HL-60/S4 (cell line): ENCODE measurements around the gene MGAT5B.

Experiments
- in situ Hi-C: fragments of 300-500 bp; cut with MboI; formaldehyde crosslinking; loops from 2 replicates; pipeline ENCODE4 v1.14.3; 2022; ENCODE audit warnings: low sequenced_read_pairs

The MGAT5B gene

DNA sequence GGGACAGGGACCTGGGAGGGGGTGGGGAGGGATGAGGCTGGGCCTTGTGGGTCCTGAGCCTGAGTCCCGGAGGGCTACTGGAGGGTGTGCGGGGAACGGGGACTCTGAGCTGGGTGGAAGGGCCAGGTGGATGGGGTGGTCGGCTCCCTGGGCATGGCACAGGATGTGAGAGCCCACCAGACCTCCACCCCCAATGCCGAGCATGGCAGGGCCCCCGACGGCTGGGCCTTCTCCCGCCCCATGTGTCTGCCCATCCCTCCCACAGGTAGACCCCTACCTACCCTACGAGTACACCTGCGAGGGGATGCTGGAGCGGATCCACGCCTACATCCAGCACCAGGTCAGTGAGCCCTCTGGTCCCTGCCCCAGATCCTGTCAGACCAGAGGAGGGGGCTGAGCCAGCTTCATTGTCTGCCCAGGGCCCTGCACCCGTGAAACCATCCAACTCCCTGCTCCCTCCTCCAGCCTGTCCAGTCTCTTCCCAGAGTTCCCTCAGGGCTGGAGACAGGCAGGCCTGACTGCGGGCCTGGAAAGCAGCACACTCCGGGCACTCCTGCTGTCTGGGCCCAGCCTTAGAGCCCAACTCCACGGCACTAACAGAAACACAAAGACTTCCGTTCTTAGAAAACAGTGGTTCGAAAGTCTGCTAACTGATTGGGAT, 78.0 kb downstream of the MGAT5B start:
- in situ Hi-C loops, result no loop called here

DNA sequence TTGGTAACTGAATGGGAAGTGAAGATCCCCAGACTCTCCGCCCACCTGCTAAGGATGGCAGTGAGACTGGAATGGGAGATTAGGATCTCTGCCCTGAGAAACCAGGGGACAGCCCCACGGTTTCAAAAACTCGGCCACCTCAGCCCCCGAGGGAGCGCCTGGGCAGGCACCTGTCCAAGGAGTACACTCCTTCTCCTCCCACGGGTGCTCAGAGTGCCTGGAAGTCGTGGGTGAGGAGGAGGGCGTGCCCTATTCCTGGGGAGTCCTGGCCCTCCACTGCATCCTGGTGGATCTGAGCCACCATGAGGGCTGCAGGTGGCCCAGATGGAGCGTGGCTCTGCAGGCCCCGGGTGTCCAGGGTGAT, 78.5 kb downstream of the MGAT5B start:
- in situ Hi-C loops, result no loop called here

DNA sequence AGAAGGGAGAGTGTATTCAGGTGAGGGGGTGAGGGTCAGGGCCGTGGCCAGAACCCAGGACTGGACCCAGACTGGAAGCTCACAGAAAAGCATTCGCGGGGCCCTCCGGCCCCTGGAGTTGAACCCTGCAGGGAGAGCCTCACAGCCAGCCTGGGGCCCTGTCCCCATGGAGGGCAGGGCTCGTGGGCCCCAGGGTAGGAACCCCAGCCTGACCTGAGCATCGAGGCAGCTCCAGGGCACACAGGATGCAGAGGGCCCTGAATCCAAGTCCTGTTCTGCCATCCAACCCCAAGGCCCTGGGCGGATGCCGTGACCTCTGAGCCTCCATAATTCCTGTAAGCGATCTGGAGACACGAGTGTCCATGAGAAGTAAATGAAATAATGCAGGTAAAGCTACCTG, 79.1 kb downstream of the MGAT5B start:
- in situ Hi-C loops, result no loop called here

DNA sequence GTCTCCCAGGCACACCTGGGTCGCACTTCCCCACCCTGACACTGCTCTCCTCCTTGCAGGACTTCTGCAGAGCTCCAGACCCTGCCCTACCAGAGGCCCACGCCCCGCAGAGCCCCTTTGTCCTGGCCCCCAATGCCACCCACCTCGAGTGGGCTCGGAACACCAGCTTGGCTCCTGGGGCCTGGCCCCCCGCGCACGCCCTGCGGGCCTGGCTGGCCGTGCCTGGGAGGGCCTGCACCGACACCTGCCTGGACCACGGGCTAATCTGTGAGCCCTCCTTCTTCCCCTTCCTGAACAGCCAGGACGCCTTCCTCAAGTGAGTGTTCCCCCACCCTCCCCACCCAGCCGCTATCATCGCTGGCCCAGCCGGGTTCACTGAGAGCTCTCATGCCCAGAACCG, 79.6 kb downstream of the MGAT5B start:
- in situ Hi-C loops, result no loop called here

DNA sequence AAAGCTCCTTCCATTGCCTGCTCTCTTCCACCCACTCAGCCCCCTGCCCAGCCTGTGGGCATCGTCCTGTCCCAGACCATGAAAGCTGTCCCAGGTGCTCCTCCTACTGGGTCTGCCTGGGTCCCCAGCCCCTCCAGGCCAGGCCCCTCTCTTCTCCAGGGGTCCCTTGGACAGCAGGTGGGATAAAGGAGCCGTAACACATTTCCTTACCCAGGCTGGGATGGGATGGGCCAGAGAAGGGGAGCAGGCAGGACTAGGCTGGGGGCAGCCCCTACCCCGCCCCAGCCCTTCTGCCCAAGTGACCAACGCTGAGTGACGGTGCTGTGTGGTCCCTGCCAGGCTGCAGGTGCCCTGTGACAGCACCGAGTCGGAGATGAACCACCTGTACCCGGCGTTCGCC, 80.1 kb downstream of the MGAT5B start:
- in situ Hi-C loops, result no loop called here

DNA sequence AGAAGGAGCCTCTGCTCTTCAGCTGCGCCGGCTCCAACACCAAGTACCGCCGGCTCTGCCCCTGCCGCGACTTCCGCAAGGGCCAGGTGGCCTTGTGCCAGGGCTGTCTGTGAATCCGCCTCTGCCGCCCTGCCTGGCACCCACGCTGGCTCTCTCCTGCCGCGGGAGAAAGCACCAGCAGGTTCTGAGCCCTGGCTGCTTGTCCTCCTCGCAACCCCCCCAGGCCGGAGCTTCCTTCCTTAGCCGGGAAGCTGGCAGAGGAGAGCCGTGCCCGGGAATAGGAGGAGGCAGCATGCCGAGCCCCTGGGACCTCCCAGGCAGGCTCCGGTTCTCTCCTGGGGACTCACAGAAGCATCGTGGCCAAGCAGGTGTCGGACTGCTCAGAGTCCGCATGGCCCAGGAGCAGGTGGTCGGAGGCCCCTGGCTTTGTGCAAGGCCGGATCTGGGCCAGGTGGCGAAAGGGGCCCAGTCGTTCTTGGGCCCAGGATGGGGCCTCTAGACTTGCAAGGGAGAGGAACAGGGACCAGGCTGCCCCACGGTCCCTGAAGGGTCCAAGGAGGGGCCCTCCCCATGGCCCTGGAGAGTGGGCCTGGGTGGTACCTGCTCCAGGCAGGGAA, 80.6 kb downstream of the MGAT5B start:
- in situ Hi-C loops, result no loop called here

DNA sequence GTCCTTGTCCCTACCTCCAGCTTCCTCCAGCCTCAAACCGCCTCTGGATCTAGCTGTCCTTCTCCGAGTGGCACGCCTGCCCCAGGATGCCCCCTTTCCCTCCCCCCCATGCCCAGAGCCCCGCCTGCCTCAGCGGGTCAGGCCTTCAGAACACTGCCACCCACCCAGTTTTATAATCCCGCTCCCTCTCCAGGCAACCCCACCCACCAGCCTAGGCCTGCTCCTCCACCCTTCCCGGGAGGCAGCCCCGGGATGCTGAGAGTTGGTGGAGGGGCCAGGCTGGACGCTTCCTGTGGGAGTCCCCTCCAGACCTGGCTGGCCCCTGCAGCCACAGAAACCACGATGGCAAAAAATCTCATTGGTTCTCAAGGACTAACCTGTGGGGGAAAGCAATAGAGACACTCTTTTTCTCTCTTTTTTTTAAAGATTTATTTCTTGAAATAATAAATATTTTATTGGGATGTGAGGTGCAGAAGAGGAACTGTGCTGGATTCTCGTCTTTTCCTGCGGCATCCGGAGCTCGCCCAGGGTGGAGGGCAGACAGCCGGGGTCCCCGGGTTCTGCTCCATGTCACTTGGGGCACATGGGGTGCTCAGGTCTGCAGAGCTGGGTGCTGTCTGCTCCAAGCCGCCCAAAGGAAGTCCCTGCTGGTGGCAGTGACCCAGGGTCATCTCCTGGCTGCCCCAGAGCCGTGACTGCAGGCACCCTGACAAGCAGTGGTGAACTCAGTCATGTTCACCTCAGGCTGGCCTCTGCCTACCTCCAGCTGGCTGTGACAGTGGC, 81.9 kb downstream of the MGAT5B start:
- in situ Hi-C loops, result no loop called here

DNA sequence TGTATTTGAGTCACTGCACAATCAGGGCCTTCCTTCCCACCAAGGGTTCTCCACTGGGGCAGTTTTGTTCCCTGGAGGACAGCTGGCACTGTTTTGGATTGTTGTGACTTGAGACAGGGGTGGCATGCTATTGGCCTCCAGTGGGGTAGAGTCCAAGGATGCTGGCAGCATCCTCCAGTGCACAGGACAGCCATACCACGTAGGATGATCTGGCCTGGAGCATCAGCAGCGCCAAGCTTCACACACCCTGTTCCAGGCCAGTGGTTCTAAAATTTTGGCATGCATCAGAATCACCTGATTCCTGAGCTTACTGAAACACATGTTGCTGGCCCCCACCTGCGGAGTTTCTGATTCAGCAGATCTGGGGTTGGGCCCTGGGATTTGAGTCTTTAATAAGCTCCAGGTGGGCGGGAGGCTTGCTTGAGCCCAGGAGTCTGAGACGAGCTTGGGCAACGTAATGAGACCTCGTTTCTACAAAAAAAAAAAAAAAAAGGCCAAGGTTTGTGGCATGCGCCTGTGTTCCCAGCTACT, 83.2 kb downstream of the MGAT5B start:
- in situ Hi-C loops, result no loop called here

DNA sequence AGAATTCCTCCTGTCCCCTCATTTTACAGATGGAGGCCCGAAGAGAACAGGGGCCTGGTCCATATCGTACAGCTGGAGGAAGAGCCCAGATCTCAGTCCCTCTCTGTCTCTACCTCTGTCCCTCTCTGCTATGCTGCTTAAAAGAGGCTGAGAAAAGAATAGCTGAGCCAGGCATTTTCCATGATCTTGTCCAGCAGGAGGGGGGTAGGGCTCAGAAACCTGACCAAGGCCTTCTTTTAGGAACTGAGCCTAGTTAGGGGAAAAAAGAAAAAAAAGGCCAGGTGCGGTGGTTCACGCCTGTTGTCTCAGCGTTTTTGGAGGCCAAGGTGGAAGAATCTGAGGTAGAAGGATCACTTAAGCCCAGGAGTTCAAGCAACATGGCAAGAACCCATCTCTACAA, 84.2 kb downstream of the MGAT5B start:
- in situ Hi-C loops, result no loop called here

DNA sequence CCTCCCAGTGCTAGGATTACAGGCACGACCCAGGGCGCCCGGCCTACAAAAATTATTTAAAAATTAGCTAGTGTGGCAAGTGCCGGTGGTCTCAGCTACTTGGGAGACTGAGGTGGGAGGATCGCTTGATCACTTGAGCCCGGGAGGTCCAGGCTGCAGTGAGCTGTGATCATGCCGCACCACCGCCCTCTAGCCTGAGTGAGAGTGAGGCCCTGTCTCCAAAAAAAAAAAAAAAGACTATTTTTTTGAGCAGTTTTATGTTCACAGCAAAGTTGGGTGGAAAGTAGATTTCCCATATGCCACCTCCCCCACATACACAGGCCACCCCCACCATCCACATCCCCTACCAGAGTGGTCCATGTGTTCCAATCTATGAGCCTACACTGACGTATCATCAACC, 84.9 kb downstream of the MGAT5B start:
- in situ Hi-C loops, result no loop called here

DNA sequence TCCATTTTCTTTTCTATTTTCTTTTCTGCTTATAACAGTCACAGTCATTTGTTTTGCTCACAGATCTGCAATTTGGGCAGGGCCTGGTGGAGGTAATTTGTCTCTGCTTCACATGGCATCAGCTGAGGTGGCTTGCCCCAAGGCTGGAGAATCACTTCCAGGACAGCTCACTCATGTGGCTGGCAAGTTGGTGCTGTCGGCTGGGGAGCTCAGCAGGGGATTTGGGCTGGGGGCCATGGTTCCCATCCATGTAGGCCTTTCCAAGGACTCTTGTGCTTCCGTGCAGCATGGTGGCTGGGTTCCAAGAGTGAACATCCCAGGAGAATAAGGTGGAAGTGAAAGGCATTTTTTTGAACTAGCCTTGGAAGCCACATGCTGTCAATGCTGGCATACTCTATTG, 85.7 kb downstream of the MGAT5B start:
- in situ Hi-C loops, result no loop called here

DNA sequence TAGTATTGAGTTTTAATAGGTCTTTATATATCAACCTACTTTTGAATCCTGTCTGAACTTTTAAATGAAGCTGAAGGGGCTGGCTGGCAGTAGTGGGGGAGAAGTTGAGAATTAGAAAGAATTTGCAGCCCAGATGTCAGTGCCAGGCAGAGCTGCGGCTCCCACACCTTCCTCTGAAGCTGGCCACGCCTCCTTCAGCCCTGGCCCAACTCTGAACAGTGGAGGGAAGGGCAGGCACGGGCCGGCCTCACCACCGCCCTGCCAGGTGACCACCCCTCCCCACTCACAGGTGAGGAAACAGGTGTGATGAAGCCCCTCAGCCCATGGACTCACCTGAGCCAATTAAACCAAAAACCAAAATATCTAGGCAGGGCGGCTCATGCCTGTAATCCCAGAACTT, 87.0 kb downstream of the MGAT5B start:
- in situ Hi-C loops, result no loop called here

DNA sequence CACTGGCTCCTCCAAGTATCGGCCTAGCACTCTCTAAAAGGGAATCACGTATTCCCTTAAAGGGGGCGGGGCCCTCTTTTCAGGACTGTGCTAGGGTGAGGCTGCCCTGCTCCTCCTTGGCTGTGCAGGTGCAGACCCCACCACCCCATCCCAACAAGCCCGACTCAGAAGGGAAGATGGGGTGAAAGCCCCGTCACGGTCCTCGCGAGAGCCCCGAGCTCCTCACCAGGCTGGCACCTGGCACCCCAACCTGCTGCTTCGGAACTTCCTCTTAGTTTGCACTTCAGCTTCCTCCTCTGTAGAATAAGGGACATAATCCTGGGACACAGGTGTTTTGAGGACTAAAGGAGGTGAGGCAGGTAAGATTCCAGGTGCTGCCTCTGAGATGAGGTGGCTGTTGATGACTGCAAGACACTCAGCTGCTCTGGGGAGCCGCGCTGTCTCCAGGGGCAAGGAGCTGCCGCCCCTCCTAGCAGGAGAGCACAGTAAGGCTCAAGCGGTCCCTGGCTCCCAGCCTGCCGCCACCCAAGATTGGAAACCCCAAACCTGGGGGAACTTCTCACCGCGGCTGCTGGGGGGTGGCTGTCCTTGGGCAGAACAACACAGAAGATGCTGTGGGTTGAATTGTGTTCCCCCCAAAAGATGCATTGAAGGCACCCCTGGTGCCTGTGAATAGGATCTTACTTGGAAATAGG, 88.8 kb downstream of the MGAT5B start:
- in situ Hi-C loops, result no loop called here

DNA sequence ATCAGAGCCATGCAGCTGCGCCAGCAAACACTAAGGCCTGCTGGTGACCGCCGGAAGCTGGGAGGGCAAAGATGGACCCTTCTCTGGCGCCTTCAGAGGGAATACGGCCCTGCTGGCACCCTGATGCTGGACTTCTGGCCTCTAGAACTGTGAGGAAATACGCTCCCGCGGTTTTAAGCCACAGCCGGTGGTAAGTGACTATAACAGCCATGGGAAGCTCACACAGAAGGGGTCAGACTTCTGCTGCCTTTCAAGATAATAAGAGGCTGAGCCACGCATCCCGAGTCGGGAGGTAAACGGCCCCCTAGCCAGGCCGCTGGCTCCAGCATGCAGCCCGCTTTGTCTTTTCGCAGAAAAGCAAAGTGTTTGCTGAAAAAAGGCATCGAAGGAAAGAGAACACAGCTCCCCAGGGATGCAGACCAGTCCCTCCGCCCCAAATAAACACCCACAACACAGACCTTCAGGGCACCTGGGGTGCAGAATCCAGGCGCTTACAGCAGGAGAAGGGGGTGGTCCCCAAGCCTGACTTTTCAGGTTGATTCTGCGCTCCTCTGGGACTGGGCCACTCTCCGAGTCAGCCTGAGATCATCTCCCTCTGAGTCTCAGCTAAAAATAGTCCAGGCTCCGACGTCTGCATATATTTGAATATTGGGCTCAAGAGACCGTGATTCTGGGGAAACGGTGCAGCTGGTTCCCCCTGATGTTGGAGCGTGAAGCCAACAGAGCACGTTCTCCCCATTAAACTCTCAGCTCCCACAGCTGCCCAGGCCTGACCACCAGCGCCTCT, 89.7 kb downstream of the MGAT5B start:
- in situ Hi-C loops, result no loop called here

DNA sequence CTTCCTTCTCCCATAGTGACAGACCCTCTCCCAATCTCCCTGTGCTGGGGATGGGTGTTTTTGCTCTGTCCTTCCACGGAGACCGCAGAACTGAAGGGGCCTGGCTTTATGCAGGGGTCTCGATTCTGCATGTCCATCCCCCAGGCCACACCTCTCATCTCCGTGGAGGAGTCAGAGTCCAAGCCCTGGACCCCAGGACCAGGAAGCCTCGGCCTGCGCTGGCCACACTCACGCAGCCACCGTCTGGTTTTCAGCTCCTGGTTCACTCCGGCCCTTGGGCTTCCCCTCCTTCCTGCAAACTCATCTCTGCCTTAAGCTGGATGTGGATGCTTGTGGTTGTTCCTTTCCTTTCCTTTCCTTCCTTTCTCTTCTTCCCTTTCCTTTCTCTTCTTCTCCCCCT, 90.8 kb downstream of the MGAT5B start:
- in situ Hi-C loops, result no loop called here

DNA sequence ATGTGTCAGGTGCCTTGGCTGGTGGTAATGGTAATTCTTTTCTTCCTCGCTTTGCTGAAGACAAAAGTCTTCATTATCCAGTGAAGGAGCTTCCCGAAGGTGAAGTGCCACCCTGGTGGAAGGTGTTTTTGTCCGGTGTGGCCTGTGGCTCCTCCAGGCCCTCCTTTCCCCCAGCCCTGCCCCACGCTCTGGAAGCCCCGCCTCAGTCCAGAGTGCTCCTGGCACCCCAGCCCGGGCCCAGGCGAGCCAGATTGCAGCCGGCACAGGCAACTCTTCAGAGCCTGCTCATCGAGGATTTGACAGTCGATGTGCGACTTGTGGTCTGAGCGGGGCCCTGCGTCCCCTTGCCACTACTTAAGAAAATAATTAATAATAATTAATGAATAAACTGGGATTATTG, 93.7 kb downstream of the MGAT5B start:
- in situ Hi-C loops, result no loop called here

DNA sequence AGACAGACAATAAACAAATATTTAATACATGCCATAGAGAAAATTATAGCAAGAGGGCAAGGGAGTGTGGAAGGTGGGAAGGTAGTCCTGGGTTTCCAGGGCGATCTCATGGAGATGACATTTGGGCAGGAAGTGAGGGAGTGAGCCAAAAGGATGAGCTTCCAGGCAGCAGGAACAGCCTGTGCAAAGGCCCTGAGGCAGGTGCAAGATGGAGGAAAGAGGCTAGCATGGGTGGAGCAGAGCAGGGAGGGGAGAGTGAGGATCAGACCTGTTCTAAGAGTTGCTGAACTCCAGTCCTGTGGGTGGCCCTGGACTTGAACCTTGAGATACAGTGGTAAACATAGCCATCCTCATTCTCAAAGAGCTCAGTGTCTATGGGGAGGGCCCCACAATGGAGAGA, 94.7 kb downstream of the MGAT5B start:
- in situ Hi-C loops, result no loop called here

DNA sequence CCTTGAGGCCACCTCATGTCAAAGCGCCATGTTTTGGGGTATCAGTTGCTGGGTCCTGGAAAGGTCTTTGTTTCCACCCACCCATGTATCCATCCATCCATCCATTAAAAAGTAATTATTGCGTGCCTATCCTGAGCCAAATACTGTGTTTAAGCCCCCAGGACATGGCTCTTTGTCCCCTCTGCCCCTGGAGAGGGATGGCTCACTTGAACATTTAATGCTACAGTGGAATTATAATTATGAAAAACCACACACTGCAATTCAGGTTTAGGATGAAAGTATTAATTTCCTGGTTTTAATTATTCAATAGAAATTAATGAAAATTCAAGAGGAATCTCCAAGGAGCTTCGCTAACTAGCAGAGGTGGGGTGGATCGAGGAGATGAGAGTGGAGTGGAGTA, 97.8 kb downstream of the MGAT5B start:
- in situ Hi-C loops, result no loop called here

DNA sequence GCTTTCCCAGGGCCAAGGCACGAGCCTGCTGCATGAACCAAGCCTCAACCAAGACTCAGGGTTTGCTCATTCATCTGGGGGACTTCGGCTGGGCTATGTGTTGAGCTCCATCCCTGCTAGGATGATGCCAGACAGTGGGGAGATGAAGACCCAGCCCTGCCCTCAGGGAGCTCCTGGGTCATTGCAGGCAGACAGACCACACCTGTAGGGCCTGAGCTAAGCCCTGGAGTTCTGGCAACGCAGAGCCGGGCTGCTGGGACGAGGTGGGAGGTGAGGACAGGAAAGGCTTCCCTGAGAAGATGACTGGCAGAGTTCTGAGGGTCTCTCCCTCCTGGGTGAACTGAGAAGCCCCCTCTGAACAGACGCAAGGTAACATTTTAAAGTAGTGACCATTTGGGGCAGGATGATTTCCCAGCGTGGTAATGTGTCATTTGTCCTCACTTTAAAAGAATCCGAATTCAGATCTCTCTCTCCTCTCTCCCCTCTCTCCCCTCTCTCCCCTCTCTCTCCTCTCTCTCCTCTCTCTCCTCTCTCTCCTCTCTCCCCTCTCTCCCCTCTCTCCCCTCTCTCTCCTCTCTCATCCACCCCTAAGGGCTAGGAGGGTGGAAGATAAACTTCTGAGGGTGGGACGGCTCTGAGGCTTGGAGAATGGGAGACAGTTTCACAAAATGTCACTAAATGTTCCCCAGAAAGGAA, 98.4 kb downstream of the MGAT5B start:
- in situ Hi-C loops, result no loop called here

DNA sequence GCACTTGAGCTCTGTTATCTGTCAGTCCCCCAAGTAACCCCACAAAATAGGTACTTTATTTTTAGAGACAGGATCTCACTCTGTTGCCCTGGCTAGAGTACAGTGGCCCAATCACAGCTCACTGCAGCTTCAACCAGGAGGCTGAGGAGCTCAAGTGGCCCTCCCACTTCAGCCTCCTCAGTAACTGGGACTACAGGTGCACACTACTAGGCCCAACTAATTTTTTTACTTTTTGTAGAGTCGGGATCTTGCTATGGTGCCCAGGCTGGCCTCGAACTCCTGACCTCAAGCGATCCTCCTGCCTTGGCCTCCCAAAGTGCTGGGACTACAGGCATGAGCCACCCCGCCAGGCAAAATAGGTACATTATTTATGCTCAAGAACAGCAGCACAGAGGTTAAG, 99.6 kb downstream of the MGAT5B start:
- in situ Hi-C loops, result no loop called here
